Endothelial cell of umbilical vein (primary cell): ENCODE data around the gene PGAP3. TPM values are rescaled to one million over a fixed set of nuclear protein-coding genes. Genes with fewer than 3 reads are reported as not detected.

Source experiments
- BruUV-seq: library from RNA; stranded (reverse); fragments of 400-500 nt; replicated peaks from 2 replicates; lab custom pipeline; 2021; lab: Mats Ljungman, UMichigan
- CTCF ChIA-PET: fragments of 300-600, 350-600 bp; sonication (Branson Sonifier 250); formaldehyde crosslinking; loops from one replicate; lab custom pipeline; 2021; ENCODE audit warnings: antibody characterized with exemption, inconsistent platforms; lab: Charles Lee
- POLR2A ChIA-PET: fragments of 300-600, 350-600 bp; sonication (Branson Sonifier 250); formaldehyde crosslinking; loops from one replicate; lab custom pipeline; 2021; ENCODE audit warnings: antibody characterized with exemption, inconsistent platforms; lab: Charles Lee
- DNase-seq: peaks from one replicate; pipeline ENCODE4 v3.0.0-alpha.2; 2011; ENCODE audit warnings: low read depth, low spot score
- FAIRE-seq: peaks from 2 replicates; lab custom pipeline; 2011; peaks lifted over from hg19 to GRCh38; lab: Jason Lieb, UNC
- H2AFZ ChIP-seq: 2 replicates; pipeline ENCODE4 v1.6.0; 2012; ENCODE audit warnings: low read depth, low read length, control low read depth, inconsistent platforms
- H3K27ac ChIP-seq: 2 replicates; pipeline ENCODE4 v1.5.1; 2011; ENCODE audit warnings: low read depth, mild to moderate bottlenecking, control low read depth, low read length, moderate library complexity; ENCODE audit not compliant: insufficient read depth
- H3K27me3 ChIP-seq, 2 experiments: 2 replicates each; pipeline versions ENCODE4 v1.6.0 to v1.6.1; 2011; ENCODE audit warnings: low read length in 2 of 2, mixed read lengths in 1 of 2; ENCODE audit not compliant: control insufficient read depth in 2 of 2, insufficient read depth in 2 of 2
- H3K36me3 ChIP-seq, 2 experiments: 2 replicates in 1 of 2; 3 replicates in 1 of 2; pipeline ENCODE4 v1.5.1; 2011; ENCODE audit warnings: low read length in 2 of 2, mild to moderate bottlenecking in 1 of 2, moderate library complexity in 1 of 2; ENCODE audit not compliant: control insufficient read depth in 2 of 2, insufficient read depth in 2 of 2; ENCODE audit errors: extremely low read depth in 1 of 2
- H3K4me1 ChIP-seq: 3 replicates; pipeline ENCODE4 v1.5.1; 2011; ENCODE audit warnings: mild to moderate bottlenecking, low read length; ENCODE audit not compliant: control insufficient read depth, insufficient read depth; ENCODE audit errors: extremely low read depth
- H3K4me2 ChIP-seq: 2 replicates; pipeline ENCODE4 v1.6.1; 2011; ENCODE audit warnings: low read length, control low read depth, mixed read lengths; ENCODE audit not compliant: insufficient read depth
- H3K4me3 ChIP-seq, 3 experiments: fragments of 200-600 bp in 1 of 3; sonication (generic), shearing (Covaris generic) in 1 of 3; replicated peaks in 1 of 3; 2 replicates each; pipeline ENCODE4 v1.5.1; 2011 to 2016; ENCODE audit warnings: control low read depth in 3 of 3, low read length in 3 of 3, mild to moderate bottlenecking in 2 of 3, inconsistent platforms in 1 of 3, low read depth in 1 of 3, moderate library complexity in 1 of 3; ENCODE audit not compliant: insufficient read depth in 1 of 3
- H3K79me2 ChIP-seq: 2 replicates; pipeline ENCODE4 v1.6.0; 2012; ENCODE audit warnings: low read length, inconsistent platforms; ENCODE audit not compliant: control insufficient read depth, insufficient read depth
- H3K9ac ChIP-seq: replicated peaks from 2 replicates; pipeline ENCODE3; 2011; ENCODE audit warnings: low read length, control low read depth; ENCODE audit not compliant: insufficient read depth; ENCODE audit errors: extremely low read depth
- H3K9me1 ChIP-seq: replicated peaks from 3 replicates; pipeline ENCODE4 v1.6.0; 2011; ENCODE audit warnings: mild to moderate bottlenecking, low read length; ENCODE audit not compliant: control insufficient read depth, insufficient read depth; ENCODE audit errors: extremely low read depth
- H3K9me3 ChIP-seq: replicated peaks from 2 replicates; pipeline ENCODE4 v1.5.1; 2012; ENCODE audit warnings: low read length, inconsistent platforms; ENCODE audit not compliant: control insufficient read depth, insufficient read depth
- H4K20me1 ChIP-seq: replicated peaks from 2 replicates; pipeline ENCODE3; 2011; ENCODE audit warnings: mild to moderate bottlenecking, low read length; ENCODE audit not compliant: control insufficient read depth, insufficient read depth; ENCODE audit errors: extremely low read depth
- CTCF ChIP-seq, 2 donors: IDR thresholded peaks; 1 replicate in 1 of 2; 2 replicates in 1 of 2; pipeline ENCODE4 v1.5.1; 2011; ENCODE audit warnings: low read length in 2 of 2, mild to moderate bottlenecking in 2 of 2, moderate library complexity in 2 of 2, control low read depth in 1 of 2, inconsistent platforms in 1 of 2, low read depth in 1 of 2; ENCODE audit not compliant: insufficient read depth in 1 of 2; ENCODE audit errors: extremely low read depth in 1 of 2
- EZH2 ChIP-seq: IDR thresholded peaks from 2 replicates; pipeline ENCODE4 v1.6.1; 2012; ENCODE audit warnings: borderline replicate concordance, low read depth, mild to moderate bottlenecking, moderate library complexity, low read length, inconsistent platforms; ENCODE audit not compliant: severe bottlenecking
- FOS ChIP-seq: IDR thresholded peaks from 2 replicates; pipeline ENCODE4 v1.6.1; 2011; ENCODE audit warnings: mild to moderate bottlenecking, low read length, moderate library complexity, borderline replicate concordance; ENCODE audit not compliant: insufficient read depth
- GATA2 ChIP-seq: IDR thresholded peaks from 2 replicates; pipeline ENCODE4 v1.7.0; 2011; ENCODE audit warnings: low read depth, mild to moderate bottlenecking, moderate library complexity, mixed read lengths, low read length; ENCODE audit not compliant: insufficient read length, insufficient read depth
- JUN ChIP-seq: IDR thresholded peaks from 2 replicates; pipeline ENCODE4 v1.6.1; 2011; ENCODE audit warnings: borderline replicate concordance, low read depth; ENCODE audit not compliant: insufficient read length, insufficient read depth
- MAX ChIP-seq: IDR thresholded peaks from 2 replicates; pipeline ENCODE4 v1.6.1; 2011; ENCODE audit not compliant: insufficient read depth, insufficient read length
- MYC ChIP-seq: IDR thresholded peaks from one replicate; pipeline ENCODE4 v1.6.1; 2011; ENCODE audit warnings: mild to moderate bottlenecking, low read depth, low read length
- POLR2A ChIP-seq: IDR thresholded peaks from 2 replicates; pipeline ENCODE4 v1.6.1; 2012; ENCODE audit warnings: low read depth, mild to moderate bottlenecking, control low read depth, low read length
- POLR2AphosphoS5 ChIP-seq: IDR thresholded peaks from 2 replicates; pipeline ENCODE4 v1.6.1; 2012; ENCODE audit warnings: low read depth, mild to moderate bottlenecking, control low read depth, low read length, moderate library complexity; ENCODE audit not compliant: insufficient read depth
- dilution Hi-C: fragments of 300-500 bp; cut with MboI; formaldehyde crosslinking; loops from one replicate; pipeline ENCODE4 v1.15.0; 2019; ENCODE audit warnings: low sequenced_read_pairs; ENCODE audit not compliant: extremely low pct_ligation_motif_present
- intact Hi-C: fragments of 100-400 bp; cut with micrococcal nuclease; formaldehyde crosslinking; loops from one replicate; pipeline ENCODE4 v1.10.0; 2022
- polyA plus RNA-seq, 4 experiments: library from polyadenylated mRNA; depleted of rRNA in 3 of 4; stranded (reverse) in 3 of 4; unstranded in 1 of 4; fragments of >200 nt; gene quantifications; 2 replicates each; pipeline versions ENCODE4 v1.2.1 to v1.2.3, GENCODE V29; 2011 to 2012; ENCODE audit warnings: missing spikeins in 1 of 4
- total RNA-seq: library from RNA; stranded (reverse); gene quantifications from 2 replicates; pipeline ENCODE4 v1.2.3, GENCODE V29; 2021

Gene PGAP3
- total and polyA plus RNA-seq, 2 donors (not counting 3 experiments of a cell fraction or from before 2014, with no cell fraction given), result 6.4 to 14.9 TPM

GRCh38 chr17:39701784-39702422 is 14.0 kb upstream of the PGAP3 start:
- no peaks in the 10 kb centered on the region for H3K4me1 ChIP-seq
- ChIA-PET POLR2A (no interaction called here), CTCF (interaction anchor here (0.7 kb wide), 1 partner anchor 29 kb away, joined by 3 read pairs; the partner anchor contains the start of gene MIEN1)
- peaks cover 0 to 2% of the 10 kb centered on the region in 2 experiments for H3K27me3 ChIP-seq
- no peaks in the 10 kb centered on the region for H3K9me3 ChIP-seq
- H4K20me1 ChIP-seq, result no peaks in the 10 kb centered on the region
- DNase-seq (no peak), FAIRE-seq (no peak)
- H3K9ac ChIP-seq, result no peak overlapping the region
- H3K36me3 ChIP-seq, result no peaks in the 10 kb centered on the region
- H2AFZ ChIP-seq, result no peak overlapping the region
- H3K9me1 ChIP-seq, result no peaks in the 10 kb centered on the region
- no peaks in the 10 kb centered on the region for H3K79me2 ChIP-seq
- H3K4me3 ChIP-seq, result no peak overlapping the region
- dilution Hi-C loops, result no loop called here
- no TSS peak for BruUV-seq
- no peak for TF ChIP-seq EZH2
- TF ChIP-seq POLR2A, result no peak
- no peak for TF ChIP-seq FOS
- no peak for TF ChIP-seq POLR2AphosphoS5
- TF ChIP-seq GATA2, result no peak
- TF ChIP-seq JUN, result no peak
- TF ChIP-seq MAX, result no peak
- TF ChIP-seq MYC, result no peak
- TF ChIP-seq CTCF (IDR thresholded peaks at IDR 0.05; ENCODE audit: extremely low read depth in 1 of 2, insufficient read depth in 1 of 2, low read depth in 1 of 2, low read length in 2 of 2), result no peak
- intact Hi-C loops, result no loop called here
- H3K27ac ChIP-seq, result no peak overlapping the region
- no peak overlapping the region for H3K4me2 ChIP-seq
